ENCODE measurements around the gene IVD. TPM values are rescaled to one million over a fixed set of nuclear protein-coding genes. Genes with fewer than 3 reads are reported as not detected.

IVD gene
- polyA plus RNA-seq: 51.2 TPM
- long read RNA-seq, donor 1, partial matches to known transcripts: 0 of 2 reads
- long read RNA-seq, donor 1, other reads (novel, unspliced or antisense): 0 of 2 reads
- long read RNA-seq, donor 2, transcript IVD-206 (12 exons, 1,809 nt): major isoform, 8 of 10 reads
- long read RNA-seq, donor 2, partial matches to known transcripts: 0 of 10 reads
- long read RNA-seq, donor 2, other reads (novel, unspliced or antisense): 0 of 10 reads
- long read RNA-seq, donor 3: 0 reads
- long read RNA-seq, donor 4: 0 reads
- long read RNA-seq, donor 5, partial matches to known transcripts: 0 of 7 reads
- long read RNA-seq, donor 5, other reads (novel, unspliced or antisense): 0 of 7 reads
- long read RNA-seq, donor 6, transcript IVD-206 (12 exons, 1,809 nt): major isoform, 5 of 5 reads
- long read RNA-seq, donor 6, partial matches to known transcripts: 0 of 5 reads
- long read RNA-seq, donor 6, other reads (novel, unspliced or antisense): 0 of 5 reads
- long read RNA-seq, donor 7, partial matches to known transcripts: 17 of 19 reads
- long read RNA-seq, donor 7, other reads (novel, unspliced or antisense): 0 of 19 reads
- long read RNA-seq, donor 8, transcript IVD-206 (12 exons, 1,809 nt): major isoform, 12 of 12 reads
- long read RNA-seq, donor 8, partial matches to known transcripts: 0 of 12 reads
- long read RNA-seq, donor 8, other reads (novel, unspliced or antisense): 0 of 12 reads
- long read RNA-seq, donor 9, transcript IVD-206 (12 exons, 1,809 nt): major isoform, 7 of 9 reads
- long read RNA-seq, donor 9, partial matches to known transcripts: 0 of 9 reads
- long read RNA-seq, donor 9, other reads (novel, unspliced or antisense): 0 of 9 reads
- long read RNA-seq, donor 10, transcript IVD-206 (12 exons, 1,809 nt): major isoform, 5 of 6 reads
- long read RNA-seq, donor 10, partial matches to known transcripts: 0 of 6 reads
- long read RNA-seq, donor 10, other reads (novel, unspliced or antisense): 0 of 6 reads
- long read RNA-seq, donor 11, partial matches to known transcripts: 0 of 1 reads
- long read RNA-seq, donor 11, other reads (novel, unspliced or antisense): 0 of 1 reads

GRCh38 chr15:40405501-40406381, at the start of gene IVD:
IVD (plus strand) TSS chr15:40405795; CDS start chr15:40405828, 33 bp downstream.
- no CpG with 5 or more reads among the region's 54 CpGs for WGBS (ENCODE audit: insufficient coverage, low lambda C conversion rate)
- Histone ChIP-seq H3K27me3 (ENCODE audit: control insufficient read depth, insufficient read depth, low read length) (no peaks in the 10 kb centered on the region), H3K36me3 (ENCODE audit: control insufficient read depth, insufficient read depth, low read length) (peaks cover 21% of the 10 kb centered on the region)

GRCh38 chr15:40355976-40356585, 49.5 kb upstream of the IVD start:
- H3K27ac ChIP-seq (ENCODE audit: low read length): no peak overlapping the region
- no peaks in the 10 kb centered on the region for H3K9me3 ChIP-seq (ENCODE audit: control insufficient read depth, low read depth, low read length)
- peaks cover 42% of the 10 kb centered on the region for H3K4me1 ChIP-seq (ENCODE audit: control insufficient read depth, insufficient read depth, low read length)
- H3K4me3 ChIP-seq (ENCODE audit: low read length): no peak overlapping the region
- H3K27me3 ChIP-seq (ENCODE audit: control insufficient read depth, insufficient read depth, low read length): no peaks in the 10 kb centered on the region
- WGBS (ENCODE audit: insufficient coverage, low lambda C conversion rate): no CpG with 5 or more reads among the region's 5 CpGs
- peaks cover 33% of the 10 kb centered on the region for H3K36me3 ChIP-seq (ENCODE audit: control insufficient read depth, insufficient read depth, low read length)
- no peak for DNase-seq

More at GRCh38 chr15:40405501-40406381, at the start of gene IVD:
- Histone ChIP-seq H3K4me3 (ENCODE audit: low read length) (peak within 1 kb of the TSS; percentile 73), H3K9me3 (ENCODE audit: control insufficient read depth, low read depth, low read length) (no peaks in the 10 kb centered on the region), H3K4me1 (ENCODE audit: control insufficient read depth, insufficient read depth, low read length) (no peaks in the 10 kb centered on the region), H3K27ac (ENCODE audit: low read length) (peak within 1 kb of the TSS; percentile 47)
- DNase-seq: peak; percentile 92 to 94

GRCh38 chr15:40357246-40357645, 48.3 kb upstream of the IVD start:
- peak overlapping the region; percentile 81 for H3K27ac ChIP-seq (ENCODE audit: low read length)
- DNase-seq: no peak
- H3K36me3 ChIP-seq (ENCODE audit: control insufficient read depth, insufficient read depth, low read length): peaks cover 33% of the 10 kb centered on the region
- H3K4me3 ChIP-seq (ENCODE audit: low read length): no peak overlapping the region
- no peaks in the 10 kb centered on the region for H3K27me3 ChIP-seq (ENCODE audit: control insufficient read depth, insufficient read depth, low read length)
- H3K9me3 ChIP-seq (ENCODE audit: control insufficient read depth, low read depth, low read length): no peaks in the 10 kb centered on the region
- WGBS (ENCODE audit: insufficient coverage, low lambda C conversion rate): no CpG with 5 or more reads among the region's 1 CpG
- peaks cover 42% of the 10 kb centered on the region for H3K4me1 ChIP-seq (ENCODE audit: control insufficient read depth, insufficient read depth, low read length)

- H3K27me3 ChIP-seq (ENCODE audit: control insufficient read depth, insufficient read depth, low read length): no peaks in the 10 kb centered on the region
- peak; percentile 82 to 94 for DNase-seq
- H3K27ac ChIP-seq (ENCODE audit: low read length): peak within 1 kb of the TSS; percentile 81
- peak within 1 kb of the TSS; percentile 42 for H3K4me3 ChIP-seq (ENCODE audit: low read length)
- H3K36me3 ChIP-seq (ENCODE audit: control insufficient read depth, insufficient read depth, low read length): peaks cover 31% of the 10 kb centered on the region
- WGBS (ENCODE audit: insufficient coverage, low lambda C conversion rate): no CpG with 5 or more reads among the region's 82 CpGs
- H3K4me1 ChIP-seq (ENCODE audit: control insufficient read depth, insufficient read depth, low read length): peaks cover 42% of the 10 kb centered on the region
- H3K9me3 ChIP-seq (ENCODE audit: control insufficient read depth, low read depth, low read length): no peaks in the 10 kb centered on the region
Observed at GRCh38 chr15:40357723-40358470, 47.7 kb upstream of the IVD start, which contains the start of gene DISP2. DISP2 (plus strand) TSS chr15:40358219; CDS start chr15:40358322, 103 bp downstream.

GRCh38 chr15:40358471-40359353, 46.9 kb upstream of the IVD start:
- Histone ChIP-seq H3K9me3 (ENCODE audit: control insufficient read depth, low read depth, low read length) (no peaks in the 10 kb centered on the region), H3K27ac (ENCODE audit: low read length) (no peak overlapping the region), H3K4me1 (ENCODE audit: control insufficient read depth, insufficient read depth, low read length) (peaks cover 42% of the 10 kb centered on the region), H3K4me3 (ENCODE audit: low read length) (peak overlapping the region; percentile 42), H3K36me3 (ENCODE audit: control insufficient read depth, insufficient read depth, low read length) (peaks cover 28% of the 10 kb centered on the region), H3K27me3 (ENCODE audit: control insufficient read depth, insufficient read depth, low read length) (no peaks in the 10 kb centered on the region)
- DNase-seq: no peak
- no CpG with 5 or more reads among the region's 31 CpGs for WGBS (ENCODE audit: insufficient coverage, low lambda C conversion rate)

- H3K27me3 ChIP-seq (ENCODE audit: control insufficient read depth, insufficient read depth, low read length): no peaks in the 10 kb centered on the region
- no peak for DNase-seq
- H3K36me3 ChIP-seq (ENCODE audit: control insufficient read depth, insufficient read depth, low read length): peaks cover 17% of the 10 kb centered on the region
- no peak overlapping the region for H3K4me3 ChIP-seq (ENCODE audit: low read length)
- H3K9me3 ChIP-seq (ENCODE audit: control insufficient read depth, low read depth, low read length): no peaks in the 10 kb centered on the region
- no CpG with 5 or more reads among the region's 4 CpGs for WGBS (ENCODE audit: insufficient coverage, low lambda C conversion rate)
- H3K27ac ChIP-seq (ENCODE audit: low read length): no peak overlapping the region
- peaks cover 29% of the 10 kb centered on the region for H3K4me1 ChIP-seq (ENCODE audit: control insufficient read depth, insufficient read depth, low read length)
Observed at GRCh38 chr15:40360015-40360414, 45.6 kb upstream of the IVD start.

DNA sequence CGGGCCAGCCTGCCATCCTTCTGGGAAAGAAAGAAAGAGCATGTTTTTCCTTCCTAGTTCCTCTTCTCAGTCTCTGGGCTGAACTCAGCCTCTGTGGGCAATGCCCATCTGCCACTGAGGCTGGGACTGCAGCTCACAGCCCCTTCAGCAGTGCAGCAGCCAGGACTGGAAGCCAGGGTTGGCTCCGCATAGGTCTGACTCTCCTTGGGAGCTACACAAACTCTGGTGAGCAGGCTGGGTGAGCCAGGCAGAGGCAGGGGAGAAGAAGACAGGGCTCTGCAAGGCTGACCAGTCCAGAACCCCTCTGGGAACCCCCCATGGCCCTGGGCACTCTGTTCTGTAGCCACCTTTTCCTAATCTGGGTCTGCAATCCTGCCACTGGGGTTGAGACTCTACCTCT, 44.0 kb upstream of the IVD start:
- H3K9me3 ChIP-seq (ENCODE audit: control insufficient read depth, low read depth, low read length): no peaks in the 10 kb centered on the region
- no CpG with 5 or more reads among the region's 2 CpGs for WGBS (ENCODE audit: insufficient coverage, low lambda C conversion rate)
- no peak for DNase-seq
- no peak overlapping the region for H3K4me3 ChIP-seq (ENCODE audit: low read length)
- peaks cover 4% of the 10 kb centered on the region for H3K36me3 ChIP-seq (ENCODE audit: control insufficient read depth, insufficient read depth, low read length)
- H3K27ac ChIP-seq (ENCODE audit: low read length): no peak overlapping the region
- no peaks in the 10 kb centered on the region for H3K27me3 ChIP-seq (ENCODE audit: control insufficient read depth, insufficient read depth, low read length)
- peaks cover 16% of the 10 kb centered on the region for H3K4me1 ChIP-seq (ENCODE audit: control insufficient read depth, insufficient read depth, low read length)

DNA sequence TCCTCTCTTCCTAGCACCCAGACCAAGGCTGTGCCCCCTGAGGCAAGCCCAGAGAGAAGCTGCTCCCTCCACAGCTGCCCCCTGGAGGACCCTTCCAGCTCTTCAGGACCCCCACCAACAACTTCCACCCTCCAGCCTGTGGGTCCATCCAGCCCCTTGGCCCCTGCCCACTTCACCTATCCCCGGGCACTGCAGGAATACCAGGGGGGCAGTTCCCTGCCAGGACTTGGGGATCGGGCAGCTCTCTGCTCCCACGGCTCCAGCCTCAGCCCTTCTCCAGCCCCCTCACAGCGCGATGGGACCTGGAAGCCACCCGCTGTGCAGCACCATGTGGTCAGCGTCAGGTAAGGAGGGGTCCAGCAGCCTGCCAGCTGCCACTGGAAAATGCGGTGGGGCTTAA, 42.0 kb upstream of the IVD start:
- H3K4me3 ChIP-seq (ENCODE audit: low read length): no peak overlapping the region
- H3K27ac ChIP-seq (ENCODE audit: low read length): no peak overlapping the region
- peaks cover 4% of the 10 kb centered on the region for H3K9me3 ChIP-seq (ENCODE audit: control insufficient read depth, low read depth, low read length)
- no peaks in the 10 kb centered on the region for H3K27me3 ChIP-seq (ENCODE audit: control insufficient read depth, insufficient read depth, low read length)
- no peaks in the 10 kb centered on the region for H3K36me3 ChIP-seq (ENCODE audit: control insufficient read depth, insufficient read depth, low read length)
- no peak for DNase-seq
- H3K4me1 ChIP-seq (ENCODE audit: control insufficient read depth, insufficient read depth, low read length): peaks cover 12% of the 10 kb centered on the region
- no CpG with 5 or more reads among the region's 8 CpGs for WGBS (ENCODE audit: insufficient coverage, low lambda C conversion rate)

All from large intestine (tissue), 12 donors.